ENCODE results near the gene TMEM196.

TMEM196 gene

GRCh38 chr7:19707240-19707639 is 66.2 kb downstream of the TMEM196 start:
- H3K27me3 ChIP-seq (ENCODE audit: insufficient read depth, low read length, poor library complexity): no peaks in the 10 kb centered on the region
- H3K36me3 ChIP-seq (ENCODE audit: control insufficient read depth, insufficient read depth, low read length): no peaks in the 10 kb centered on the region
- peak; percentile 36 for DNase-seq
- H2BK15ac ChIP-seq (replicated peaks; ENCODE audit: low read depth): no peak overlapping the region
- no peak overlapping the region for H3K18ac ChIP-seq (ENCODE audit: low read length)
- H3K79me1 ChIP-seq (ENCODE audit: low read length): peaks cover 13% of the 10 kb centered on the region
- H3K4ac ChIP-seq (ENCODE audit: low read depth, low read length): no peak overlapping the region
- peak overlapping the region; percentile 18 for H3K9ac ChIP-seq (ENCODE audit: low read length)
- H3K56ac ChIP-seq (ENCODE audit: low read length): no peak overlapping the region
- no peak overlapping the region for H2BK5ac ChIP-seq (ENCODE audit: low read length)
- H3K4me3 ChIP-seq (ENCODE audit: low read length): no peak overlapping the region
- no peak overlapping the region for H2AK5ac ChIP-seq (ENCODE audit: low read length)
- whole genome bisulfite sequencing (ENCODE audit: extremely low coverage, insufficient coverage, low lambda C conversion rate): no CpG with 5 or more reads among the region's 3 CpGs
- H3K23ac ChIP-seq (ENCODE audit: low read length): no peak overlapping the region
- no peak overlapping the region for H2BK120ac ChIP-seq (ENCODE audit: low read depth, low read length)
- H4K8ac ChIP-seq (ENCODE audit: low read depth, low read length): no peak overlapping the region
- peak overlapping the region; percentile 24 for H3K4me2 ChIP-seq (ENCODE audit: low read length)
- peaks cover 2% of the 10 kb centered on the region for H3K4me1 ChIP-seq (ENCODE audit: control insufficient read depth, low read depth, low read length)
- H3K27ac ChIP-seq (ENCODE audit: low read depth, low read length): no peak overlapping the region
- peaks cover 32% of the 10 kb centered on the region for H3K79me2 ChIP-seq (ENCODE audit: control insufficient read depth, insufficient read depth, low read length)
- no peak overlapping the region for H4K5ac ChIP-seq (ENCODE audit: low read length)

GRCh38 chr7:19705663-19706062 is 67.8 kb downstream of the TMEM196 start:
- Histone ChIP-seq H3K27ac (ENCODE audit: low read depth, low read length) (no peak overlapping the region), H3K4me2 (ENCODE audit: low read length) (no peak overlapping the region), H3K79me2 (ENCODE audit: control insufficient read depth, insufficient read depth, low read length) (peaks cover 32% of the 10 kb centered on the region), H3K9ac (ENCODE audit: low read length) (no peak overlapping the region), H3K18ac (ENCODE audit: low read length) (no peak overlapping the region), H3K36me3 (ENCODE audit: control insufficient read depth, insufficient read depth, low read length) (no peaks in the 10 kb centered on the region), H2BK15ac (replicated peaks; ENCODE audit: low read depth) (no peak overlapping the region), H3K79me1 (ENCODE audit: low read length) (peaks cover 13% of the 10 kb centered on the region), H3K4me1 (ENCODE audit: control insufficient read depth, low read depth, low read length) (peaks cover 2% of the 10 kb centered on the region), H3K27me3 (ENCODE audit: insufficient read depth, low read length, poor library complexity) (no peaks in the 10 kb centered on the region), H2AK5ac (ENCODE audit: low read length) (no peak overlapping the region), H2BK120ac (ENCODE audit: low read depth, low read length) (no peak overlapping the region), H4K5ac (ENCODE audit: low read length) (no peak overlapping the region), H3K56ac (ENCODE audit: low read length) (no peak overlapping the region), H3K23ac (ENCODE audit: low read length) (no peak overlapping the region), H3K4me3 (ENCODE audit: low read length) (no peak overlapping the region), H3K4ac (ENCODE audit: low read depth, low read length) (no peak overlapping the region), H4K8ac (ENCODE audit: low read depth, low read length) (no peak overlapping the region), H2BK5ac (ENCODE audit: low read length) (no peak overlapping the region)
- no CpG with 5 or more reads among the region's 2 CpGs for WGBS (ENCODE audit: extremely low coverage, insufficient coverage, low lambda C conversion rate)
- DNase-seq: peak; percentile 44

GRCh38 chr7:19701471-19701870 is 71.9 kb downstream of the TMEM196 start:
- Histone ChIP-seq H3K18ac (ENCODE audit: low read length) (no peak overlapping the region), H3K4me2 (ENCODE audit: low read length) (no peak overlapping the region), H3K23ac (ENCODE audit: low read length) (no peak overlapping the region), H4K5ac (ENCODE audit: low read length) (no peak overlapping the region), H3K27ac (ENCODE audit: low read depth, low read length) (no peak overlapping the region), H3K27me3 (ENCODE audit: insufficient read depth, low read length, poor library complexity) (no peaks in the 10 kb centered on the region), H3K36me3 (ENCODE audit: control insufficient read depth, insufficient read depth, low read length) (no peaks in the 10 kb centered on the region), H2BK120ac (ENCODE audit: low read depth, low read length) (no peak overlapping the region), H3K56ac (ENCODE audit: low read length) (no peak overlapping the region), H4K8ac (ENCODE audit: low read depth, low read length) (no peak overlapping the region), H3K4me3 (ENCODE audit: low read length) (no peak overlapping the region), H2BK15ac (replicated peaks; ENCODE audit: low read depth) (no peak overlapping the region), H2AK5ac (ENCODE audit: low read length) (no peak overlapping the region), H3K79me2 (ENCODE audit: control insufficient read depth, insufficient read depth, low read length) (peaks cover 12% of the 10 kb centered on the region), H2BK5ac (ENCODE audit: low read length) (no peak overlapping the region), H3K79me1 (ENCODE audit: low read length) (peaks cover 3% of the 10 kb centered on the region), H3K4me1 (ENCODE audit: control insufficient read depth, low read depth, low read length) (no peaks in the 10 kb centered on the region), H3K9ac (ENCODE audit: low read length) (no peak overlapping the region), H3K4ac (ENCODE audit: low read depth, low read length) (no peak overlapping the region)
- DNase-seq: no peak
- no CpG with 5 or more reads among the region's 4 CpGs for WGBS (ENCODE audit: extremely low coverage, insufficient coverage, low lambda C conversion rate)

GRCh38 chr7:19700936-19701335 is 72.5 kb downstream of the TMEM196 start:
- H2BK120ac ChIP-seq (ENCODE audit: low read depth, low read length): no peak overlapping the region
- no peak overlapping the region for H3K56ac ChIP-seq (ENCODE audit: low read length)
- H3K4me1 ChIP-seq (ENCODE audit: control insufficient read depth, low read depth, low read length): no peaks in the 10 kb centered on the region
- no peaks in the 10 kb centered on the region for H3K36me3 ChIP-seq (ENCODE audit: control insufficient read depth, insufficient read depth, low read length)
- H3K79me1 ChIP-seq (ENCODE audit: low read length): peaks cover 3% of the 10 kb centered on the region
- no peak overlapping the region for H3K4me2 ChIP-seq (ENCODE audit: low read length)
- H3K79me2 ChIP-seq (ENCODE audit: control insufficient read depth, insufficient read depth, low read length): peaks cover 8% of the 10 kb centered on the region
- H2AK5ac ChIP-seq (ENCODE audit: low read length): no peak overlapping the region
- no peak overlapping the region for H2BK5ac ChIP-seq (ENCODE audit: low read length)
- DNase-seq: no peak
- H3K27ac ChIP-seq (ENCODE audit: low read depth, low read length): no peak overlapping the region
- no peak overlapping the region for H4K5ac ChIP-seq (ENCODE audit: low read length)
- no peak overlapping the region for H3K9ac ChIP-seq (ENCODE audit: low read length)
- no peak overlapping the region for H3K4ac ChIP-seq (ENCODE audit: low read depth, low read length)
- no peak overlapping the region for H2BK15ac ChIP-seq (replicated peaks; ENCODE audit: low read depth)
- WGBS (ENCODE audit: extremely low coverage, insufficient coverage, low lambda C conversion rate): no CpG with 5 or more reads among the region's 3 CpGs
- no peak overlapping the region for H4K8ac ChIP-seq (ENCODE audit: low read depth, low read length)
- no peaks in the 10 kb centered on the region for H3K27me3 ChIP-seq (ENCODE audit: insufficient read depth, low read length, poor library complexity)
- H3K18ac ChIP-seq (ENCODE audit: low read length): no peak overlapping the region
- H3K23ac ChIP-seq (ENCODE audit: low read length): no peak overlapping the region
- H3K4me3 ChIP-seq (ENCODE audit: low read length): no peak overlapping the region

- H4K5ac ChIP-seq (ENCODE audit: low read length): no peak overlapping the region
Measured at GRCh38 chr7:19698331-19698730, 75.1 kb downstream of the TMEM196 start.

GRCh38 chr7:19696926-19697325 is 76.5 kb downstream of the TMEM196 start:
- Histone ChIP-seq H4K8ac (ENCODE audit: low read depth, low read length) (no peak overlapping the region), H3K23ac (ENCODE audit: low read length) (no peak overlapping the region), H3K56ac (ENCODE audit: low read length) (no peak overlapping the region), H2BK120ac (ENCODE audit: low read depth, low read length) (no peak overlapping the region), H3K27ac (ENCODE audit: low read depth, low read length) (no peak overlapping the region), H3K4me1 (ENCODE audit: control insufficient read depth, low read depth, low read length) (no peaks in the 10 kb centered on the region), H2BK15ac (replicated peaks; ENCODE audit: low read depth) (no peak overlapping the region), H3K36me3 (ENCODE audit: control insufficient read depth, insufficient read depth, low read length) (peaks cover 1% of the 10 kb centered on the region), H4K5ac (ENCODE audit: low read length) (no peak overlapping the region), H3K27me3 (ENCODE audit: insufficient read depth, low read length, poor library complexity) (no peaks in the 10 kb centered on the region), H2AK5ac (ENCODE audit: low read length) (no peak overlapping the region), H3K4ac (ENCODE audit: low read depth, low read length) (no peak overlapping the region), H3K18ac (ENCODE audit: low read length) (no peak overlapping the region), H2BK5ac (ENCODE audit: low read length) (no peak overlapping the region), H3K79me1 (ENCODE audit: low read length) (no peaks in the 10 kb centered on the region), H3K4me2 (ENCODE audit: low read length) (no peak overlapping the region), H3K4me3 (ENCODE audit: low read length) (no peak overlapping the region), H3K79me2 (ENCODE audit: control insufficient read depth, insufficient read depth, low read length) (no peaks in the 10 kb centered on the region), H3K9ac (ENCODE audit: low read length) (no peak overlapping the region)
- DNase-seq: no peak

More at GRCh38 chr7:19698331-19698730, 75.1 kb downstream of the TMEM196 start:
- H3K18ac ChIP-seq (ENCODE audit: low read length): no peak overlapping the region
- no peak overlapping the region for H3K9ac ChIP-seq (ENCODE audit: low read length)
- no peak overlapping the region for H4K8ac ChIP-seq (ENCODE audit: low read depth, low read length)
- H2AK5ac ChIP-seq (ENCODE audit: low read length): no peak overlapping the region
- no peaks in the 10 kb centered on the region for H3K79me2 ChIP-seq (ENCODE audit: control insufficient read depth, insufficient read depth, low read length)
- H2BK120ac ChIP-seq (ENCODE audit: low read depth, low read length): no peak overlapping the region
- H2BK5ac ChIP-seq (ENCODE audit: low read length): no peak overlapping the region
- H3K56ac ChIP-seq (ENCODE audit: low read length): no peak overlapping the region
- H3K4me1 ChIP-seq (ENCODE audit: control insufficient read depth, low read depth, low read length): no peaks in the 10 kb centered on the region
- no peak overlapping the region for H3K4ac ChIP-seq (ENCODE audit: low read depth, low read length)
- H3K27ac ChIP-seq (ENCODE audit: low read depth, low read length): no peak overlapping the region
- no peak overlapping the region for H3K4me2 ChIP-seq (ENCODE audit: low read length)
- H3K27me3 ChIP-seq (ENCODE audit: insufficient read depth, low read length, poor library complexity): no peaks in the 10 kb centered on the region
- no peak overlapping the region for H3K4me3 ChIP-seq (ENCODE audit: low read length)
- DNase-seq: peak; percentile 23
- no peak overlapping the region for H2BK15ac ChIP-seq (replicated peaks; ENCODE audit: low read depth)
- no CpG with 5 or more reads among the region's 3 CpGs for WGBS (ENCODE audit: extremely low coverage, insufficient coverage, low lambda C conversion rate)
- no peak overlapping the region for H3K23ac ChIP-seq (ENCODE audit: low read length)
- peaks cover 1% of the 10 kb centered on the region for H3K36me3 ChIP-seq (ENCODE audit: control insufficient read depth, insufficient read depth, low read length)
- H3K79me1 ChIP-seq (ENCODE audit: low read length): no peaks in the 10 kb centered on the region
